ENCODE measurements around the gene HTR7. TPM values are rescaled to one million over a fixed set of nuclear protein-coding genes. Genes with fewer than 3 reads are reported as not detected.
"Not testable (repeated sequence)": the region's sequence is repeated elsewhere in the genome, so short reads cannot be mapped to it uniquely, and the experiment has no call there.

HTR7 gene
- total RNA-seq, 1 donor from 2014 or later = 0.65 TPM

GRCh38 chr10:90858461-90858968 is 676 bp upstream of the HTR7 start:
- no peak for DNase-seq (ENCODE audit: low spot score)

- no peak for DNase-seq (ENCODE audit: low spot score)
These were observed 740 bp downstream of the HTR7 start for GRCh38 chr10:90856964-90857634.

GRCh38 chr10:90856261-90856660 is 1.6 kb downstream of the HTR7 start:
- no peak for DNase-seq (ENCODE audit: low spot score)

GRCh38 chr10:90855126-90855525 is 2.7 kb downstream of the HTR7 start:
- DNase-seq (ENCODE audit: low spot score) = no peak

- no peak for DNase-seq (ENCODE audit: low spot score)
These were observed 7.7 kb downstream of the HTR7 start for GRCh38 chr10:90849956-90850749.

- DNase-seq (ENCODE audit: low spot score) = no peak
These were observed 10.4 kb downstream of the HTR7 start for GRCh38 chr10:90847436-90847835.

GRCh38 chr10:90846746-90847145 is 11.1 kb downstream of the HTR7 start:
- DNase-seq (ENCODE audit: low spot score) = no peak

- DNase-seq (ENCODE audit: low spot score) = no peak
These were observed 12.1 kb downstream of the HTR7 start for GRCh38 chr10:90845726-90846125.

GRCh38 chr10:90842725-90843124 is 15.1 kb downstream of the HTR7 start:
- DNase-seq (ENCODE audit: low spot score) = no peak

- DNase-seq (ENCODE audit: low spot score) = no peak
These were observed 20.4 kb downstream of the HTR7 start for GRCh38 chr10:90837486-90837885.

GRCh38 chr10:90834326-90834725 is 23.5 kb downstream of the HTR7 start:
- no peak for DNase-seq (ENCODE audit: low spot score)

GRCh38 chr10:90832111-90832510 is 25.7 kb downstream of the HTR7 start:
- no peak for DNase-seq (ENCODE audit: low spot score)

GRCh38 chr10:90822508-90822907 is 35.3 kb downstream of the HTR7 start:
- DNase-seq (ENCODE audit: low spot score) = no peak

GRCh38 chr10:90821864-90822263 is 36.0 kb downstream of the HTR7 start:
- not testable (repeated sequence) for DNase-seq (ENCODE audit: low spot score)

GRCh38 chr10:90819911-90820310 is 37.9 kb downstream of the HTR7 start:
- no peak for DNase-seq (ENCODE audit: low spot score)

GRCh38 chr10:90818736-90819135 is 39.1 kb downstream of the HTR7 start:
- DNase-seq (ENCODE audit: low spot score) = no peak

- no peak for DNase-seq (ENCODE audit: low spot score)
These were observed 40.5 kb downstream of the HTR7 start for GRCh38 chr10:90817128-90817889.

GRCh38 chr10:90816466-90816865 is 41.4 kb downstream of the HTR7 start:
- DNase-seq (ENCODE audit: low spot score) = no peak

GRCh38 chr10:90813594-90814365 is 44.1 kb downstream of the HTR7 start:
- no peak for DNase-seq (ENCODE audit: low spot score)

- not testable (repeated sequence) for DNase-seq (ENCODE audit: low spot score)
These were observed 50.7 kb downstream of the HTR7 start for GRCh38 chr10:90807106-90807505.

GRCh38 chr10:90806677-90807076 is 51.2 kb downstream of the HTR7 start:
- DNase-seq (ENCODE audit: low spot score) = no peak

- no peak for DNase-seq (ENCODE audit: low spot score)
These were observed 52.6 kb downstream of the HTR7 start for GRCh38 chr10:90805206-90805605.
